Neural cell (in vitro differentiated cells): ENCODE results near the gene CENPS. TPM values are rescaled to one million over a fixed set of nuclear protein-coding genes. Genes with fewer than 3 reads are reported as not detected.
"Not testable (repeated sequence)": the region's sequence is repeated elsewhere in the genome, so short reads cannot be mapped to it uniquely, and the experiment has no call there.

ENCODE experiments used
- H2AFZ ChIP-seq: fragments of 200-600, 300-800 bp; sonication (generic), shearing (Covaris generic); 2 replicates; pipeline ENCODE4 v1.6.0; 2014; ENCODE audit warnings: low read depth, mild to moderate bottlenecking, antibody characterized with exemption, low read length, moderate library complexity
- H3F3A ChIP-seq: fragments of 200-600 bp; shearing (Covaris generic); 2 replicates; pipeline ENCODE4 v1.6.1; 2016; ENCODE audit warnings: mild to moderate bottlenecking, moderate library complexity, mixed read lengths, antibody characterized with exemption, low read length; ENCODE audit not compliant: insufficient read depth, poor library complexity, severe bottlenecking
- H3K27ac ChIP-seq: fragments of 200-600, 300-800 bp; sonication (generic), shearing (Covaris generic); 2 replicates; pipeline ENCODE4 v1.5.1; 2014; ENCODE audit warnings: mild to moderate bottlenecking, low read length, moderate library complexity
- H3K27me3 ChIP-seq: fragments of 300-800, 200-600 bp; sonication (generic), shearing (Covaris generic); 2 replicates; pipeline ENCODE4 v1.6.0; 2014; ENCODE audit warnings: mild to moderate bottlenecking, low read depth, low read length, moderate library complexity; ENCODE audit not compliant: insufficient read depth
- H3K36me3 ChIP-seq: fragments of 300-800, 200-600 bp; sonication (generic), shearing (Covaris generic); 2 replicates; pipeline ENCODE4 v1.5.1; 2014; ENCODE audit warnings: mild to moderate bottlenecking, antibody characterized with exemption, low read length, moderate library complexity; ENCODE audit not compliant: insufficient read depth
- H3K4me2 ChIP-seq: fragments of 300-800, 200-600 bp; sonication (generic), shearing (Covaris generic); 2 replicates; pipeline ENCODE4 v1.6.0; 2014; ENCODE audit warnings: mild to moderate bottlenecking, low read length
- H3K4me3 ChIP-seq: fragments of 300-800, 200-600 bp; sonication (generic), shearing (Covaris generic); 2 replicates; pipeline ENCODE4 v1.5.1; 2014; ENCODE audit warnings: mild to moderate bottlenecking, low read length, moderate library complexity
- H3K79me2 ChIP-seq: fragments of 200-600 bp; shearing (Covaris generic); replicated peaks from 2 replicates; pipeline ENCODE4 v1.6.0; 2014; ENCODE audit warnings: mild to moderate bottlenecking, low read length, moderate library complexity; ENCODE audit not compliant: insufficient read depth
- H3K9ac ChIP-seq: fragments of 300-800, 200-600 bp; sonication (generic), shearing (Covaris generic); 2 replicates; pipeline ENCODE4 v1.6.1; 2016; ENCODE audit warnings: mild to moderate bottlenecking, low read length, mixed read lengths
- H3K9me2 ChIP-seq: fragments of 200-600 bp; shearing (Covaris generic); 2 replicates; pipeline ENCODE4 v1.6.1; 2016; ENCODE audit warnings: mild to moderate bottlenecking, low read length, mixed read lengths; ENCODE audit not compliant: insufficient read depth
- H3K9me3 ChIP-seq: fragments of 200-600, 300-800 bp; sonication (generic), shearing (Covaris generic); 2 replicates; pipeline ENCODE4 v1.6.1; 2016; ENCODE audit warnings: mild to moderate bottlenecking, mixed run types, low read length, moderate library complexity, mixed read lengths
- H4K20me1 ChIP-seq: fragments of 200-600 bp; shearing (Covaris generic); 2 replicates; pipeline ENCODE4 v1.6.1; 2016; ENCODE audit warnings: mild to moderate bottlenecking, mixed run types; ENCODE audit not compliant: insufficient read depth
- CTCF ChIP-seq: fragments of 450-650 bp; IDR thresholded peaks from 2 replicates; pipeline ENCODE4 v1.5.1; 2014; ENCODE audit warnings: antibody characterized with exemption, mild to moderate bottlenecking, moderate library complexity; ENCODE audit not compliant: poor library complexity, severe bottlenecking
- EP300 ChIP-seq: fragments of 450-650 bp; conservative IDR thresholded peaks from 2 replicates; pipeline ENCODE4 v1.6.1; 2014; ENCODE audit warnings: antibody characterized with exemption, mild to moderate bottlenecking, moderate library complexity; ENCODE audit not compliant: poor library complexity, severe bottlenecking
- EZH2 ChIP-seq: fragments of 200-600, 300-800 bp; shearing (Covaris generic), sonication (generic); IDR thresholded peaks from 2 replicates; pipeline ENCODE4 v1.6.1; 2014; ENCODE audit warnings: antibody characterized with exemption, low read length, borderline replicate concordance, mild to moderate bottlenecking; ENCODE audit not compliant: insufficient read depth, poor library complexity, severe bottlenecking
- MXI1 ChIP-seq: fragments of 450-650 bp; conservative IDR thresholded peaks from 2 replicates; pipeline ENCODE4 v1.6.1; 2014; ENCODE audit warnings: antibody characterized with exemption, mild to moderate bottlenecking; ENCODE audit not compliant: poor library complexity, severe bottlenecking
- POLR2AphosphoS5 ChIP-seq: IDR thresholded peaks from 2 replicates; pipeline ENCODE4 v1.6.1; 2012
- RAD21 ChIP-seq: fragments of 450-650 bp; conservative IDR thresholded peaks from 2 replicates; pipeline ENCODE4 v1.6.1; 2014; ENCODE audit warnings: antibody characterized with exemption, mild to moderate bottlenecking, moderate library complexity
- REST ChIP-seq: IDR thresholded peaks from 2 replicates; pipeline ENCODE4 v1.6.1; 2012; ENCODE audit warnings: borderline replicate concordance
- SMC3 ChIP-seq: fragments of 450-650 bp; conservative IDR thresholded peaks from 2 replicates; pipeline ENCODE4 v1.6.1; 2014; ENCODE audit warnings: antibody characterized with exemption, mild to moderate bottlenecking, moderate library complexity; ENCODE audit not compliant: poor library complexity
- TAF1 ChIP-seq: IDR thresholded peaks from 2 replicates; pipeline ENCODE4 v1.6.1; 2012; ENCODE audit warnings: low read depth
- polyA plus RNA-seq: library from polyadenylated mRNA; depleted of rRNA; stranded (reverse); fragments of >200 nt; gene quantifications from 2 replicates; pipeline ENCODE4 v1.2.3, GENCODE V29; 2014

CENPS gene
- polyA plus RNA-seq, 1 donor from 2014 or later = 16.5 TPM

GRCh38 chr1:10418741-10419140, 11.5 kb upstream of the CENPS start:
- not testable (repeated sequence) for H3K27me3 ChIP-seq, H3F3A ChIP-seq, H3K36me3 ChIP-seq, H3K9me2 ChIP-seq, H3K4me2 ChIP-seq, H3K9ac ChIP-seq, H3K9me3 ChIP-seq, H2AFZ ChIP-seq, H3K79me2 ChIP-seq, H3K27ac ChIP-seq, H4K20me1 ChIP-seq, H3K4me3 ChIP-seq

- Histone ChIP-seq H3F3A (no peaks in the 10 kb centered on the region), H3K4me2 (no peak overlapping the region), H4K20me1 (no peaks in the 10 kb centered on the region), H3K4me3 (no peak overlapping the region), H3K9me2 (no peaks in the 10 kb centered on the region), H3K27me3 (no peaks in the 10 kb centered on the region), H3K79me2 (no peaks in the 10 kb centered on the region), H2AFZ (no peak overlapping the region), H3K9me3 (no peaks in the 10 kb centered on the region), H3K9ac (no peak overlapping the region), H3K36me3 (no peaks in the 10 kb centered on the region), H3K27ac (no peak overlapping the region)
- TF ChIP-seq POLR2AphosphoS5 = no peak
- no peak for TF ChIP-seq SMC3
- TF ChIP-seq REST = no peak
- TF ChIP-seq EZH2 = no peak
- no peak for TF ChIP-seq MXI1
- no peak for TF ChIP-seq TAF1
- TF ChIP-seq CTCF = no peak
These were observed 10.9 kb upstream of the CENPS start for GRCh38 chr1:10419351-10419750.

GRCh38 chr1:10421637-10422036, 8.6 kb upstream of the CENPS start:
- no peaks in the 10 kb centered on the region for H3F3A ChIP-seq
- no peak overlapping the region for H3K4me2 ChIP-seq
- no peak overlapping the region for H3K4me3 ChIP-seq
- H3K9me3 ChIP-seq = no peaks in the 10 kb centered on the region
- H4K20me1 ChIP-seq = no peaks in the 10 kb centered on the region
- no peaks in the 10 kb centered on the region for H3K9me2 ChIP-seq
- no peak overlapping the region for H3K27ac ChIP-seq
- TF ChIP-seq CTCF (no peak), SMC3 (no peak), MXI1 (no peak), EZH2 (no peak), TAF1 (no peak), POLR2AphosphoS5 (no peak), EP300 (no peak), REST (no peak), RAD21 (no peak)
- no peaks in the 10 kb centered on the region for H3K36me3 ChIP-seq
- no peaks in the 10 kb centered on the region for H3K79me2 ChIP-seq
- H3K9ac ChIP-seq = no peak overlapping the region
- H2AFZ ChIP-seq = no peak overlapping the region
- no peaks in the 10 kb centered on the region for H3K27me3 ChIP-seq
